Ovary (tissue), 3 donors: ENCODE data around the gene ZC3H7B.

Experiments
- CTCF ChIP-seq, 3 donors: fragments of 450-650 bp in 2 of 3; fragments of 200-600 bp in 1 of 3; IDR thresholded peaks; one replicate each; pipeline versions ENCODE4 v1.5.1 to v1.8.0; 2016 to 2022; ENCODE audit warnings: antibody characterized with exemption in 3 of 3, mild to moderate bottlenecking in 1 of 3
- POLR2A ChIP-seq: fragments of 450-650 bp; IDR thresholded peaks from one replicate; pipeline ENCODE4 v1.6.1; 2017; ENCODE audit warnings: antibody characterized with exemption, mild to moderate bottlenecking, moderate library complexity
- donor health status: DM: no; HTN: no; CAD: no.

GRCh38 chr22:41280854-41281253 lies 20.5 kb upstream of the ZC3H7B start:
- no peak for TF ChIP-seq CTCF (IDR thresholded peaks at IDR 0.05)
- TF ChIP-seq POLR2A: no peak
